ENCODE data around the gene C2CD2L. TPM values are rescaled to one million over a fixed set of nuclear protein-coding genes. Genes with fewer than 3 reads are reported as not detected.

C2CD2L gene
- total and polyA plus RNA-seq, 2 of the 4 experiments (the other 2 are of a cell fraction) = 2.2 to 8.7 TPM

- no peak for TF ChIP-seq SMC3 (IDR thresholded peaks at IDR 0.05; ENCODE audit: low read depth, low read length)
- TF ChIP-seq RFX5 (IDR thresholded peaks at IDR 0.05; ENCODE audit: low read depth, low read length) = no peak
These were observed 9.1 kb downstream of the C2CD2L start (continued) for GRCh38 chr11:119116235-119116594.

- Histone ChIP-seq H3K4ac (ENCODE audit: low read depth, low read length) (no peak overlapping the region), H4K91ac (ENCODE audit: insufficient read depth, low read depth, low read length) (no peak overlapping the region), H3K79me1 (ENCODE audit: low read depth in 1 of 2, low read length in 2 of 2) (peaks cover 0 to 9% of the 10 kb centered on the region in 2 experiments; a peak in 2 of 4 replicates), H3K9me1 (ENCODE audit: insufficient read depth, low read length) (peaks cover 4% of the 10 kb centered on the region; the same call in 1 of the 2 replicates), H3K4me2 (ENCODE audit: low read depth, low read length) (no peak overlapping the region), H3K36me3 (ENCODE audit: control insufficient read depth, insufficient read depth, low read length) (peaks cover 27% of the 10 kb centered on the region), H4K8ac (ENCODE audit: low read depth in 2 of 2, low read length in 2 of 2) (no peak overlapping the region), H3K4me3 (ENCODE audit: insufficient read depth, low read depth, low read length) (no peak overlapping the region), H2BK20ac (ENCODE audit: low read depth, low read length) (no peak overlapping the region), H2AK9ac (replicated peaks; ENCODE audit: low read depth, low read length, poor library complexity) (no peak overlapping the region), H2BK120ac (ENCODE audit: low read depth, low read length) (no peak overlapping the region), H2AK5ac (ENCODE audit: low read depth, low read length) (no peak overlapping the region), H2BK15ac (ENCODE audit: low read depth, low read length) (no peak overlapping the region), H2AFZ (replicated peaks; ENCODE audit: low read length, poor library complexity) (no peak overlapping the region), H3K9me3 (ENCODE audit: control insufficient read depth, insufficient read depth, low read length) (no peaks in the 10 kb centered on the region), H3K23ac (ENCODE audit: low read depth, low read length) (no peak overlapping the region), H3K27me3 (ENCODE audit: control insufficient read depth, insufficient read depth, low read length) (no peaks in the 10 kb centered on the region), H3K27ac (ENCODE audit: insufficient read depth, low read length) (no peak overlapping the region), H4K20me1 (ENCODE audit: insufficient read depth, low read length) (no peaks in the 10 kb centered on the region), H3K56ac (ENCODE audit: extremely low read depth, insufficient read depth, low read length) (no peak overlapping the region), H3K9ac (ENCODE audit: low read depth, low read length) (no peak overlapping the region), H4K5ac (ENCODE audit: low read depth, low read length) (no peak overlapping the region), H3K14ac (replicated peaks; ENCODE audit: low read depth, low read length) (no peak overlapping the region), H3K4me1 (ENCODE audit: control insufficient read depth, insufficient read depth, low read length) (no peaks in the 10 kb centered on the region; the same call in 1 of the 2 replicates), H2BK5ac (ENCODE audit: low read depth, low read length, poor library complexity, severe bottlenecking) (no peak overlapping the region), H3K18ac (ENCODE audit: low read depth, low read length) (no peak overlapping the region)
- in situ Hi-C loops (cut with MboI; ENCODE audit: low sequenced_read_pairs) (no loop called here), dilution Hi-C loops (cut with HindIII; ENCODE audit: low sequenced_read_pairs, unreplicated experiment) (no loop called here), intact Hi-C loops (cut with micrococcal nuclease) (no loop called here)
- BruUV-seq (replicated peaks) = no TSS peak
- CTCF ChIA-PET = no interaction called here
- WGBS, 2 experiments (ENCODE audit: extremely low coverage in 2 of 2, insufficient read length in 1 of 2) = no CpG with 5 or more reads among the region's 5 CpGs
- POLR2A ChIA-PET (ENCODE audit: unreplicated experiment) = no interaction called here
- ATAC-seq (ENCODE audit: low read depth) (no peak), DNase-seq (no peak)
- TF ChIP-seq MXI1 (IDR thresholded peaks at IDR 0.05; ENCODE audit: borderline replicate concordance, low read depth, low read length) (no peak), NFE2L2 (IDR thresholded peaks at IDR 0.05; ENCODE audit: low read depth, low read length) (no peak), RCOR1 (IDR thresholded peaks at IDR 0.05; ENCODE audit: insufficient replicate concordance, low read length) (no peak), RFX5 (IDR thresholded peaks at IDR 0.05; ENCODE audit: low read depth, low read length) (no peak), FOS (IDR thresholded peaks at IDR 0.05; ENCODE audit: low read depth, low read length) (no peak), BHLHE40 (IDR thresholded peaks at IDR 0.05; ENCODE audit: low read depth, low read length) (no peak), MAFK (IDR thresholded peaks at IDR 0.05; ENCODE audit: low read depth, low read length) (no peak), SMC3 (IDR thresholded peaks at IDR 0.05; ENCODE audit: low read depth, low read length) (no peak), CTCF (conservative IDR thresholded peaks at IDR 0.05; ENCODE audit: low read depth, low read length) (no peak), ELK1 (IDR thresholded peaks at IDR 0.05; ENCODE audit: borderline replicate concordance, low read depth, low read length) (no peak), CHD1 (IDR thresholded peaks at IDR 0.05; ENCODE audit: low read depth, low read length) (no peak), CEBPB (IDR thresholded peaks at IDR 0.05; ENCODE audit: low read depth, low read length) (no peak), MAZ (IDR thresholded peaks at IDR 0.05; ENCODE audit: borderline replicate concordance, low read depth, low read length) (no peak), POLR2A (IDR thresholded peaks at IDR 0.05; ENCODE audit: low read depth, low read length) (no peak), RAD21 (IDR thresholded peaks at IDR 0.05; ENCODE audit: low read length) (no peak)
These were observed 9.5 kb downstream of the C2CD2L start for GRCh38 chr11:119116601-119117000.
